OCI-LY7 (cell line): Measurements from ENCODE around the gene TAPBPL. TPM values are rescaled to one million over a fixed set of nuclear protein-coding genes. Genes with fewer than 3 reads are reported as not detected.

Experiments used
- BruUV-seq: library from RNA; stranded (reverse); fragments of 400-500 nt; replicated peaks from 2 replicates; lab custom pipeline; 2021; lab: Mats Ljungman, UMichigan
- CTCF ChIA-PET: fragments of 300-600 bp; sonication (Branson Sonifier 250); formaldehyde crosslinking; loops from one replicate; lab custom pipeline; 2022; ENCODE audit warnings: antibody characterized with exemption; ENCODE audit not compliant: unreplicated experiment; lab: Charles Lee
- POLR2A ChIA-PET: fragments of 300-600 bp; sonication (Branson Sonifier 250); formaldehyde crosslinking; loops from one replicate; lab custom pipeline; 2022; ENCODE audit warnings: antibody characterized with exemption; lab: Charles Lee
- DNase-seq: peaks from one replicate; pipeline ENCODE4 v3.0.0-alpha.2; 2015; ENCODE audit warnings: low spot score
- H2AFZ ChIP-seq: fragments of 200-600 bp; sonication (generic), shearing (Covaris generic); 2 replicates; pipeline ENCODE4 v1.6.1; 2014; ENCODE audit warnings: mild to moderate bottlenecking, antibody characterized with exemption, low read length, moderate library complexity
- H3K27ac ChIP-seq: fragments of 200-600 bp; sonication (generic); 2 replicates; pipeline ENCODE4 v1.5.1; 2014; ENCODE audit warnings: mixed run types, low read depth, mild to moderate bottlenecking, moderate library complexity, low read length, inconsistent platforms; ENCODE audit not compliant: poor library complexity, severe bottlenecking
- H3K36me3 ChIP-seq: fragments of 200-600 bp; sonication (generic); 2 replicates; pipeline ENCODE4 v1.6.1; 2014; ENCODE audit warnings: mild to moderate bottlenecking, antibody characterized with exemption, low read length, moderate library complexity, mixed read lengths; ENCODE audit not compliant: insufficient read depth
- H3K4me1 ChIP-seq: fragments of 200-600 bp; sonication (generic); 2 replicates; pipeline ENCODE4 v1.5.1; 2014; ENCODE audit warnings: mild to moderate bottlenecking, low read length; ENCODE audit not compliant: insufficient read depth, poor library complexity, severe bottlenecking
- H3K4me2 ChIP-seq: fragments of 200-600 bp; sonication (generic); 2 replicates; pipeline ENCODE4 v1.6.1; 2014; ENCODE audit warnings: mild to moderate bottlenecking, low read length
- H3K4me3 ChIP-seq: fragments of 200-600 bp; sonication (generic); 2 replicates; pipeline ENCODE4 v1.5.1; 2014; ENCODE audit warnings: mild to moderate bottlenecking, low read depth, low read length; ENCODE audit not compliant: poor library complexity, severe bottlenecking
- H3K79me2 ChIP-seq: fragments of 200-600 bp; sonication (generic); 2 replicates; pipeline ENCODE4 v1.6.1; 2016; ENCODE audit warnings: low read depth, mild to moderate bottlenecking, low read length, moderate library complexity, mixed read lengths; ENCODE audit not compliant: insufficient read depth
- H3K9me2 ChIP-seq: fragments of 200-600 bp; sonication (generic); 2 replicates; pipeline ENCODE4 v1.6.1; 2016; ENCODE audit warnings: mild to moderate bottlenecking, low read length, mixed read lengths; ENCODE audit not compliant: insufficient read depth
- H3K9me3 ChIP-seq: fragments of 200-600 bp; sonication (generic); 2 replicates; pipeline ENCODE4 v1.6.1; 2014; ENCODE audit warnings: mild to moderate bottlenecking, mixed run types, low read length, mixed read lengths
- H4K20me1 ChIP-seq: fragments of 200-600 bp; sonication (generic); 2 replicates; pipeline ENCODE4 v1.6.1; 2014; ENCODE audit warnings: mild to moderate bottlenecking, antibody characterized with exemption, low read length, moderate library complexity, mixed read lengths; ENCODE audit not compliant: insufficient read depth
- EZH2phosphoT487 ChIP-seq: fragments of 200-600 bp; sonication (generic); IDR thresholded peaks from 2 replicates; pipeline ENCODE4 v1.6.1; 2018; ENCODE audit warnings: low read depth, borderline replicate concordance, mild to moderate bottlenecking, mixed run types, antibody characterized with exemption, low read length, moderate library complexity, mixed read lengths
- intact Hi-C: fragments of 100-400 bp; cut with micrococcal nuclease; formaldehyde crosslinking; loops from one replicate; pipeline ENCODE4 v1.10.0; 2022; ENCODE audit not compliant: unreplicated experiment
- total RNA-seq, 2 experiments: library from RNA; depleted of rRNA in 1 of 2; stranded (reverse); fragments of >200 nt in 1 of 2; shearing (Covaris generic) in 1 of 2; gene quantifications; 2 replicates each; pipeline ENCODE4 v1.2.3, GENCODE V29; 2014 to 2022
- TF ChIP-seq, protein P1 (sequence below): fragments of 200-600 bp; sonication (generic); conservative IDR thresholded peaks from 2 replicates; pipeline ENCODE4 v1.5.1; 2014; ENCODE audit warnings: mild to moderate bottlenecking, antibody characterized with exemption, low read length, moderate library complexity, mixed read lengths

TAPBPL gene
- total RNA-seq, 2 experiments from 2014 or later = 23.7 to 25.5 TPM

DNA sequence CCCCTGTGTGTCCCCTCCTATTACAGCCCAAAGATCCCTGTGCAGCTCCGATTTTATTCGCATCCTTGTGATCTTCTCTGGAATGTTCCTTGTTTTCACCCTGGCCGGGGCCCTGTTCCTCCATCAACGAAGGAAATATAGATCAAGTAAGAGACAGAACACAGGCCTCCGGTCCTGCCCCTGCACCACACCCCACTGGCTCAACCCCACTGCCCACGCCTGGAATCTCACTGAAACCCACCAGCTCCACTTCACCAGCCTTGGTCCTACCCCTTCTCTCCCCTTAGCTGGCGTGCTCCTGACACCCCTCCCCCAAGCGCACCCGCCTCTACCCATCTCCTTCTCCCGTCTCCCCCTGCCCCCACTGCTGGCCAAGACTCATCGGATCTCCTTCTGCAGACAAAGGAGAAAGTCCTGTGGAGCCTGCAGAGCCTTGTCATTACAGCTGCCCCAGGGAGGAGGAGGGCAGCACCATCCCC lies 934 bp upstream of the TAPBPL start:
- peak overlapping the region; percentile 88 for H3K4me2 ChIP-seq
- no peaks in the 10 kb centered on the region for H4K20me1 ChIP-seq
- H3K27ac ChIP-seq = peak overlapping the region; percentile 81
- peaks cover 62% of the 10 kb centered on the region for H3K4me1 ChIP-seq
- ChIA-PET POLR2A (interaction anchor here (0.7 to 3.4 kb wide), 13 partner anchors 7 to 239 kb away, joined by 3 to 27 read pairs (median 4); partner anchors contain the start of genes CD27, MRPL51 and VAMP1), CTCF (interaction anchor here (0.5 to 0.9 kb wide), 4 partner anchors 10 to 14 kb away, joined by 3 to 10 read pairs (median 4); no protein-coding TSS in a partner anchor)
- H3K79me2 ChIP-seq = peaks cover 12% of the 10 kb centered on the region; the same call in 1 of the 2 replicates
- no peaks in the 10 kb centered on the region for H3K9me2 ChIP-seq
- peak overlapping the region; percentile 74 for H3K4me3 ChIP-seq
- no peak for DNase-seq
- peak overlapping the region; percentile 25; the same call in 1 of the 2 replicates for H2AFZ ChIP-seq
- no peaks in the 10 kb centered on the region for H3K9me3 ChIP-seq
- peaks cover 22% of the 10 kb centered on the region for H3K36me3 ChIP-seq
- TF ChIP-seq EZH2phosphoT487 = no peak
- TF ChIP-seq, protein P1, sequence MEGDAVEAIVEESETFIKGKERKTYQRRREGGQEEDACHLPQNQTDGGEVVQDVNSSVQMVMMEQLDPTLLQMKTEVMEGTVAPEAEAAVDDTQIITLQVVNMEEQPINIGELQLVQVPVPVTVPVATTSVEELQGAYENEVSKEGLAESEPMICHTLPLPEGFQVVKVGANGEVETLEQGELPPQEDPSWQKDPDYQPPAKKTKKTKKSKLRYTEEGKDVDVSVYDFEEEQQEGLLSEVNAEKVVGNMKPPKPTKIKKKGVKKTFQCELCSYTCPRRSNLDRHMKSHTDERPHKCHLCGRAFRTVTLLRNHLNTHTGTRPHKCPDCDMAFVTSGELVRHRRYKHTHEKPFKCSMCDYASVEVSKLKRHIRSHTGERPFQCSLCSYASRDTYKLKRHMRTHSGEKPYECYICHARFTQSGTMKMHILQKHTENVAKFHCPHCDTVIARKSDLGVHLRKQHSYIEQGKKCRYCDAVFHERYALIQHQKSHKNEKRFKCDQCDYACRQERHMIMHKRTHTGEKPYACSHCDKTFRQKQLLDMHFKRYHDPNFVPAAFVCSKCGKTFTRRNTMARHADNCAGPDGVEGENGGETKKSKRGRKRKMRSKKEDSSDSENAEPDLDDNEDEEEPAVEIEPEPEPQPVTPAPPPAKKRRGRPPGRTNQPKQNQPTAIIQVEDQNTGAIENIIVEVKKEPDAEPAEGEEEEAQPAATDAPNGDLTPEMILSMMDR = no peak
- no TSS peak for BruUV-seq
- intact Hi-C loops = no loop called here

DNA sequence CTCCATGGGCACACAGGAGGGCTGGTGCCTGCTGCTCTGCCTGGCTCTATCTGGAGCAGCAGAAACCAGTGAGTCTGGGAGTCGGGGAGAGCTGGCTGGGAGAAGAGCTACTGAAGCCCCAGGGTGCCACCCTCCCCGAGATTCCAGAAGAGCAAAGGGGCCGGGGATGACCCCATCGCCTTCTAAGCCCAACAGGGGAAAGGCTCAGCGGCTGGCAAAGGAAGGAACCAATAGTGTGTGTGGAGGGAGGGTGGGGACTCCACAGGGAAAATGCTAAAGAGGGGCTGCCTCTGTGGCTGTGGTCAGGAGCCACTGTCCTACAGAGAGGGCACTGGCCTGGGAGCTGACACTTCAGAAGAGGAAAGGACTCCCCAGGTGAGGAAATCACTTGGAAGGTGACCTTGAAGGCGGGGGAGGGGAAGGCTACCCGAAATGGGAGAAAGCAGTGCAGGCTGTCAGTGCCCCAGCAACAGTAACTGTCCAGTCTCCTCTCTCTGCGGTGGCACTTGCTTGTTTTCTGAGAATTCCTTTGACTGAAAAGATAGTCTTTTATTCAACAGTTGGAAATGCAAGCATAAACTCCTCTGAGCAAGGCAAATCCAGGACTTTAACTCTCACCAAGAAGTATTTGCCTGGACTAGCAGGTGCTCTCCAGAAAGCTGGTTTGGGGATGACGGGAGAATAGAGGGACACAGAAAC lies 552 bp downstream of the TAPBPL start:
- BruUV-seq = no TSS peak
- intact Hi-C loops = no loop called here

More for the DNA sequence above, 552 bp downstream of the TAPBPL start:
- peaks cover 10% of the 10 kb centered on the region; the same call in 1 of the 2 replicates for H3K79me2 ChIP-seq
- no peaks in the 10 kb centered on the region for H4K20me1 ChIP-seq
- H3K4me3 ChIP-seq = peak overlapping the region; percentile 74
- H3K9me3 ChIP-seq = no peaks in the 10 kb centered on the region
- no peak for DNase-seq
- no peaks in the 10 kb centered on the region for H3K9me2 ChIP-seq
- CTCF ChIA-PET = interaction anchor here (0.7 to 1.0 kb wide), 3 partner anchors 9 to 21 kb away, joined by 3 read pairs; no protein-coding TSS in a partner anchor
- peak overlapping the region; percentile 81 for H3K27ac ChIP-seq
- POLR2A ChIA-PET = interaction anchor here (1.0 to 3.4 kb wide), 9 partner anchors 9 to 176 kb away, joined by 3 to 27 read pairs (median 4); partner anchors contain the start of genes CD27, MRPL51 and VAMP1
- H3K4me1 ChIP-seq = peaks cover 48% of the 10 kb centered on the region
- TF ChIP-seq EZH2phosphoT487 = no peak
- TF ChIP-seq, protein P1 = no peak
- H3K4me2 ChIP-seq = peak overlapping the region; percentile 88
- peaks cover 33% of the 10 kb centered on the region for H3K36me3 ChIP-seq
- peak overlapping the region; percentile 25; the same call in 1 of the 2 replicates for H2AFZ ChIP-seq
